H1 (cell line): ENCODE data around the gene FRS2. TPM values are rescaled to one million over a fixed set of nuclear protein-coding genes. Genes with fewer than 3 reads are reported as not detected.

Source experiments
- CTCF ChIA-PET: fragments of 300-600 bp; sonication (Branson Sonifier 250); formaldehyde crosslinking; loops from one replicate; lab custom pipeline; 2021; ENCODE audit not compliant: partially characterized antibody; lab: Charles Lee
- POLR2A ChIA-PET: fragments of 300-600 bp; sonication (Branson Sonifier 250); formaldehyde crosslinking; loops from one replicate; lab custom pipeline; 2021; ENCODE audit warnings: inconsistent platforms; ENCODE audit not compliant: partially characterized antibody; lab: Charles Lee
- DNase-seq, 2 experiments: peaks; one replicate each; pipeline versions ENCODE4 v3.0.0 to v3.0.0-alpha.2; 2010 to 2022; ENCODE audit warnings: low spot score in 2 of 2, low read depth in 1 of 2, mixed read lengths in 1 of 2
- FAIRE-seq: peaks from 2 replicates; lab custom pipeline; 2011; peaks lifted over from hg19 to GRCh38; lab: Jason Lieb, UNC
- H2AFZ ChIP-seq: 2 replicates; pipeline ENCODE4 v1.8.1; 2012; ENCODE audit warnings: low read length, inconsistent platforms
- H2AK5ac ChIP-seq: 2 replicates; pipeline ENCODE4 v1.6.1; 2013; ENCODE audit warnings: low read depth, low read length
- H2BK120ac ChIP-seq: replicated peaks from 2 replicates; pipeline ENCODE3; 2013; ENCODE audit warnings: low read depth, low read length, inconsistent platforms
- H2BK12ac ChIP-seq: 2 replicates; pipeline ENCODE4 v1.6.1; 2013; ENCODE audit warnings: low read depth, low read length
- H2BK15ac ChIP-seq: 2 replicates; pipeline ENCODE4 v1.6.1; 2013; ENCODE audit warnings: low read length
- H2BK20ac ChIP-seq: 2 replicates; pipeline ENCODE4 v1.6.1; 2013; ENCODE audit warnings: low read length
- H2BK5ac ChIP-seq: 2 replicates; pipeline ENCODE4 v1.6.1; 2013; ENCODE audit warnings: low read depth, low read length
- H3K14ac ChIP-seq: 2 replicates; pipeline ENCODE4 v1.6.1; 2013; ENCODE audit warnings: inconsistent platforms; ENCODE audit not compliant: insufficient read length
- H3K18ac ChIP-seq: 2 replicates; pipeline ENCODE4 v1.6.1; 2013; ENCODE audit warnings: low read length; ENCODE audit errors: extremely low read depth
- H3K23ac ChIP-seq: 2 replicates; pipeline ENCODE4 v1.6.1; 2013; ENCODE audit warnings: inconsistent platforms; ENCODE audit not compliant: insufficient read length
- H3K23me2 ChIP-seq: 2 replicates; pipeline ENCODE4 v1.6.1; 2013; ENCODE audit warnings: low read depth, low read length
- H3K27ac ChIP-seq: 2 replicates; pipeline ENCODE4 v1.6.1; 2011; ENCODE audit warnings: low read depth, low read length, inconsistent platforms
- H3K27me3 ChIP-seq, 4 experiments: replicated peaks in 1 of 4; 1 replicate in 1 of 4; 2 replicates in 3 of 4; pipeline versions ENCODE4 v1.6.1 to v1.8.1; 2011 to 2013; ENCODE audit warnings: low read length in 3 of 4, mild to moderate bottlenecking in 3 of 4, inconsistent platforms in 2 of 4, mixed read lengths in 2 of 4, moderate library complexity in 1 of 4; ENCODE audit not compliant: control insufficient read depth in 3 of 4, insufficient read depth in 3 of 4; ENCODE audit errors: extremely low read depth in 1 of 4
- H3K36me3 ChIP-seq, 4 experiments: 2 replicates each; pipeline versions ENCODE4 v1.6.1 to v1.8.1; 2011 to 2013; ENCODE audit warnings: mild to moderate bottlenecking in 4 of 4, low read length in 3 of 4, moderate library complexity in 2 of 4, control low read depth in 1 of 4, inconsistent platforms in 1 of 4; ENCODE audit not compliant: insufficient read depth in 4 of 4, control insufficient read depth in 2 of 4
- H3K4ac ChIP-seq: replicated peaks from 2 replicates; pipeline ENCODE3; 2013; ENCODE audit warnings: low read length, low read depth, mixed read lengths, inconsistent platforms; ENCODE audit not compliant: insufficient read length
- H3K4me1 ChIP-seq, 4 experiments: replicated peaks in 1 of 4; 1 replicate in 1 of 4; 2 replicates in 3 of 4; pipeline versions ENCODE4 v1.6.1 to v1.8.1; 2011 to 2013; ENCODE audit warnings: low read length in 3 of 4, inconsistent platforms in 2 of 4, mixed read lengths in 1 of 4; ENCODE audit not compliant: insufficient read depth in 4 of 4, control insufficient read depth in 3 of 4
- H3K4me2 ChIP-seq, 2 experiments: 2 replicates each; pipeline versions ENCODE4 v1.6.1 to v1.8.1; 2011 to 2013; ENCODE audit warnings: low read depth in 2 of 2, low read length in 2 of 2, control low read depth in 1 of 2, inconsistent platforms in 1 of 2, mild to moderate bottlenecking in 1 of 2; ENCODE audit not compliant: insufficient read depth in 1 of 2
- H3K4me3 ChIP-seq, 4 experiments: fragments of 200-600, 300-600 bp in 1 of 4; sonication (generic), shearing (Covaris generic), sonication (Bioruptor Twin) in 1 of 4; 2 replicates each; pipeline versions ENCODE4 v1.5.1 to v1.8.1; 2011 to 2016; ENCODE audit warnings: low read length in 4 of 4, low read depth in 3 of 4, control low read depth in 2 of 4, inconsistent platforms in 2 of 4, mild to moderate bottlenecking in 2 of 4, mixed read lengths in 1 of 4, moderate library complexity in 1 of 4; ENCODE audit not compliant: insufficient read depth in 2 of 4; ENCODE audit errors: extremely low read depth in 1 of 4
- H3K56ac ChIP-seq: replicated peaks from 2 replicates; pipeline ENCODE3; 2013; ENCODE audit warnings: low read depth, mild to moderate bottlenecking, mixed read lengths, low read length, inconsistent platforms; ENCODE audit not compliant: insufficient read length
- H3K79me1 ChIP-seq: 2 replicates; pipeline ENCODE4 v1.6.1; 2013; ENCODE audit warnings: low read depth, low read length, control low read depth
- H3K79me2 ChIP-seq, 2 experiments: 2 replicates each; pipeline versions ENCODE4 v1.6.1 to v1.8.1; 2012 to 2013; ENCODE audit warnings: low read length in 2 of 2, mild to moderate bottlenecking in 2 of 2, inconsistent platforms in 1 of 2; ENCODE audit not compliant: insufficient read depth in 2 of 2, control insufficient read depth in 1 of 2
- H3K9ac ChIP-seq, 4 experiments: replicated peaks in 1 of 4; 1 replicate in 1 of 4; 2 replicates in 3 of 4; pipeline versions ENCODE4 v1.6.1 to v1.8.1; 2011 to 2013; ENCODE audit warnings: low read depth in 3 of 4, low read length in 3 of 4, control low read depth in 2 of 4, mild to moderate bottlenecking in 2 of 4, moderate library complexity in 2 of 4, inconsistent platforms in 1 of 4; ENCODE audit errors: extremely low read depth in 1 of 4
- H3K9me3 ChIP-seq, 2 experiments: 2 replicates each; pipeline versions ENCODE4 v1.6.1 to v1.8.1; 2012 to 2013; ENCODE audit warnings: mild to moderate bottlenecking in 2 of 2, moderate library complexity in 2 of 2, control low read depth in 1 of 2, inconsistent platforms in 1 of 2, low read depth in 1 of 2, low read length in 1 of 2, mixed read lengths in 1 of 2; ENCODE audit not compliant: insufficient read depth in 2 of 2
- H4K20me1 ChIP-seq, 2 experiments: replicated peaks in 1 of 2; 2 replicates each; pipeline versions ENCODE3 to v1.8.1; 2011 to 2013; ENCODE audit warnings: inconsistent platforms in 2 of 2, low read length in 2 of 2, mild to moderate bottlenecking in 1 of 2; ENCODE audit not compliant: insufficient read depth in 2 of 2, control insufficient read depth in 1 of 2
- H4K5ac ChIP-seq: 2 replicates; pipeline ENCODE4 v1.6.1; 2013; ENCODE audit warnings: low read length, low read depth, mixed read lengths, inconsistent platforms; ENCODE audit not compliant: insufficient read length
- H4K8ac ChIP-seq: 2 replicates; pipeline ENCODE4 v1.8.0; 2013; ENCODE audit warnings: mild to moderate bottlenecking, moderate library complexity, low read length, inconsistent platforms; ENCODE audit not compliant: insufficient read depth; ENCODE audit errors: extremely low read depth
- H4K91ac ChIP-seq: replicated peaks from 2 replicates; pipeline ENCODE3; 2013; ENCODE audit warnings: low read length, mixed read lengths, inconsistent platforms; ENCODE audit not compliant: insufficient read length
- BCL11A ChIP-seq, 2 experiments: IDR thresholded peaks; one replicate each; pipeline ENCODE4 v1.6.1; 2011; ENCODE audit warnings: low read depth in 2 of 2, low read length in 2 of 2, mild to moderate bottlenecking in 2 of 2
- HDAC6 ChIP-seq: IDR thresholded peaks from one replicate; pipeline ENCODE4 v1.7.1; 2012; ENCODE audit warnings: low read depth, mild to moderate bottlenecking, inconsistent platforms, low read length, moderate library complexity
- KDM4A ChIP-seq: IDR thresholded peaks from one replicate; pipeline ENCODE4 v1.7.1; 2012; ENCODE audit warnings: low read depth, mild to moderate bottlenecking, moderate library complexity, low read length, inconsistent platforms; ENCODE audit not compliant: severe bottlenecking
- KDM5A ChIP-seq: fragments of 200-600 bp; IDR thresholded peaks from 2 replicates; pipeline ENCODE4 v1.7.1; 2012; ENCODE audit warnings: mild to moderate bottlenecking, low read length, inconsistent platforms, mixed read lengths
- NANOG ChIP-seq: IDR thresholded peaks from 2 replicates; pipeline ENCODE4 v1.6.1; 2011; ENCODE audit warnings: low read length, low read depth, mild to moderate bottlenecking, inconsistent platforms; ENCODE audit not compliant: insufficient read depth, poor library complexity, severe bottlenecking
- SIRT6 ChIP-seq: IDR thresholded peaks from one replicate; pipeline ENCODE4 v1.7.1; 2012; ENCODE audit warnings: low read length, inconsistent platforms
- SP1 ChIP-seq: IDR thresholded peaks from 2 replicates; pipeline ENCODE4 v1.6.1; 2011; ENCODE audit warnings: low read depth, low read length
- SP4 ChIP-seq: IDR thresholded peaks from 2 replicates; pipeline ENCODE4 v1.6.1; 2012; ENCODE audit warnings: low read length, inconsistent platforms
- WGBS, 2 experiments: shearing (Covaris generic) in 1 of 2; methylation state at CpG; one replicate each; pipeline versions ENCODE4 v1.1.6 to v1.1.7; 2013 to 2015; ENCODE audit warnings: low lambda C conversion rate in 2 of 2, mixed read lengths in 2 of 2, inconsistent platforms in 1 of 2, low coverage in 1 of 2, missing lambda C conversion rate in 1 of 2; ENCODE audit not compliant: insufficient replicate concordance in 2 of 2, insufficient coverage in 1 of 2, insufficient read length in 1 of 2; ENCODE audit errors: extremely low coverage in 1 of 2, missing lambda C conversion rate in 1 of 2; 5-methylcytosine and 5-hydroxymethylcytosine counted together
- polyA plus RNA-seq, 7 experiments: library from polyadenylated mRNA; depleted of rRNA in 3 of 7; stranded (reverse) in 5 of 7; unstranded in 2 of 7; fragments of >200 nt in 5 of 7; fragments of 200-250 nt in 2 of 7; gene quantifications; 1 replicate in 5 of 7; 2 replicates in 1 of 7; 4 replicates in 1 of 7; pipeline versions ENCODE4 v1.2.1 to v1.2.3, GENCODE V29; 2011 to 2013; ENCODE audit warnings: missing spikeins in 2 of 7, mixed read lengths in 2 of 7
- total RNA-seq: library from RNA; stranded (reverse); fragmentation: NEBNext Ultra II Directional; extraction: Animal tissue kit (Norgen Biotek cat#: 25700); gene quantifications from 2 replicates; pipeline ENCODE4 v1.2.1, GENCODE V29; 2021
- TF ChIP-seq, protein P1 (sequence below): IDR thresholded peaks from 2 replicates; pipeline ENCODE4 v1.6.1; 2012; ENCODE audit warnings: inconsistent platforms

Gene FRS2
- total and polyA plus RNA-seq, 2 of the 8 experiments (the other 6 are each of a cell fraction or from before 2014, with no cell fraction given) = 10.3 to 35.8 TPM

DNA sequence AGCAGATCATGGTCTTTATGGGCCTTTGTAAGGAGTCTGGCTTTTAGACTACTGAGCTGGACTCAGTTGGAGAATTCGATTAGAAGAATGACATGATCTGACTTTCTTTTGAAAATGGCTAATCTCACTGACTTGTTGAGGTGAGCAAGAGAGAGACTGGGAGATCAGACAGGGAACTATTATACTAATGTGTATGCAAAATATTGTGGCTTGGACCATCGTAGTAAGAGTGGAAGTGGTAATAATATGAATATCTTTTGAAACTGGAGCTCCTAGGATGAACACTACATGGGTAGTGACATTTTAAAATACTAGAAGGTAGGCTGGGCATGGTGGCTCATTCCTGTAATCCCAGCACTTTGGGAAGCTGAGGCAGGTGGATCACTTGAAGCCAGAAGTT, 58.8 kb downstream of the FRS2 start:
- H3K79me1 ChIP-seq = peaks cover 2% of the 10 kb centered on the region; the same call in 1 of the 2 replicates
- no peak overlapping the region for H3K4me3 ChIP-seq
- no peak overlapping the region for H3K4ac ChIP-seq
- H3K18ac ChIP-seq = no peak overlapping the region
- H3K4me1 ChIP-seq = peaks cover 0 to 3% (median 0%) of the 10 kb centered on the region in 4 experiments; a peak in 2 of 7 replicates
- H4K8ac ChIP-seq = no peak overlapping the region
- H4K91ac ChIP-seq = no peak overlapping the region
- no peak overlapping the region for H2AFZ ChIP-seq
- ChIA-PET POLR2A (no interaction called here), CTCF (interaction anchor here (1.1 to 1.9 kb wide), 3 partner anchors 11 to 172 kb away, joined by 4 to 8 read pairs (median 4); no protein-coding TSS in a partner anchor)
- no peak overlapping the region for H3K27ac ChIP-seq
- H3K14ac ChIP-seq = no peak overlapping the region
- DNase-seq = no peak
- no peak overlapping the region for H2BK20ac ChIP-seq
- no peak overlapping the region for H2BK12ac ChIP-seq
- TF ChIP-seq SP1 (no peak), BCL11A (IDR thresholded peaks at IDR 0.05; ENCODE audit: low read depth in 2 of 2, low read length in 2 of 2) (no peak), SP4 (no peak), HDAC6 (no peak), KDM4A (no peak), SIRT6 (no peak), NANOG (no peak), KDM5A (no peak)
- TF ChIP-seq, protein P1, sequence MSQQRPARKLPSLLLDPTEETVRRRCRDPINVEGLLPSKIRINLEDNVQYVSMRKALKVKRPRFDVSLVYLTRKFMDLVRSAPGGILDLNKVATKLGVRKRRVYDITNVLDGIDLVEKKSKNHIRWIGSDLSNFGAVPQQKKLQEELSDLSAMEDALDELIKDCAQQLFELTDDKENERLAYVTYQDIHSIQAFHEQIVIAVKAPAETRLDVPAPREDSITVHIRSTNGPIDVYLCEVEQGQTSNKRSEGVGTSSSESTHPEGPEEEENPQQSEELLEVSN = no peak
- H4K5ac ChIP-seq = no peak overlapping the region
- no peaks in the 10 kb centered on the region for H3K27me3 ChIP-seq
- no peak overlapping the region for H3K56ac ChIP-seq
- H2AK5ac ChIP-seq = no peak overlapping the region
- peaks cover 0 to 66% of the 10 kb centered on the region in 2 experiments; a peak in 3 of 4 replicates for H3K79me2 ChIP-seq
- no peak overlapping the region for H2BK120ac ChIP-seq
- H3K9ac ChIP-seq = no peak overlapping the region
- no peak for FAIRE-seq
- no peak overlapping the region for H2BK5ac ChIP-seq
- no peaks in the 10 kb centered on the region for H3K23me2 ChIP-seq
- no peak overlapping the region for H3K4me2 ChIP-seq
- peaks cover 0 to 3% (median 0%) of the 10 kb centered on the region in 4 experiments; a peak in 1 of 8 replicates for H3K36me3 ChIP-seq
- peaks cover 3 to 4% of the 10 kb centered on the region in 2 experiments for H4K20me1 ChIP-seq
- no peak overlapping the region for H2BK15ac ChIP-seq
- H3K23ac ChIP-seq = no peak overlapping the region
- no peaks in the 10 kb centered on the region for H3K9me3 ChIP-seq
- 84% methylated on average over 2 of the region's 2 CpGs; no CpG with 5 or more reads in 1 of the 2 experiments for WGBS, 2 experiments
